Fibroblast of upper back skin (primary cell): ENCODE data around the gene NAP1L4.
A peak's percentile ranks its signal among the peaks of the same experiment; 100 is the strongest.

ENCODE experiments used
- DNase-seq: peaks from one replicate; pipeline ENCODE4 v3.0.0-alpha.2; 2013

The NAP1L4 gene

GRCh38 chr11:2991452-2992233 lies 486 bp downstream of the NAP1L4 start:
- no peak for DNase-seq

GRCh38 chr11:2990617-2991451 lies 1.3 kb downstream of the NAP1L4 start:
- DNase-seq = no peak

GRCh38 chr11:2989551-2989950 lies 2.6 kb downstream of the NAP1L4 start:
- DNase-seq = no peak

- DNase-seq = no peak
These were observed 3.1 kb downstream of the NAP1L4 start for GRCh38 chr11:2989006-2989405.

GRCh38 chr11:2987881-2988861 lies 4.0 kb downstream of the NAP1L4 start:
- no peak for DNase-seq

- no peak for DNase-seq
These were observed 8.2 kb downstream of the NAP1L4 start for GRCh38 chr11:2983908-2984307.

GRCh38 chr11:2982214-2982613 lies 9.9 kb downstream of the NAP1L4 start:
- no peak for DNase-seq

- DNase-seq = no peak
These were observed 11.0 kb downstream of the NAP1L4 start for GRCh38 chr11:2981130-2981529.

- no peak for DNase-seq
These were observed 11.8 kb downstream of the NAP1L4 start for GRCh38 chr11:2980168-2980840.

- DNase-seq = no peak
These were observed 15.0 kb downstream of the NAP1L4 start for GRCh38 chr11:2977113-2977512.

GRCh38 chr11:2976294-2977063 lies 15.7 kb downstream of the NAP1L4 start:
- no peak for DNase-seq

GRCh38 chr11:2975594-2975993 lies 16.5 kb downstream of the NAP1L4 start:
- DNase-seq = peak; percentile 16

- DNase-seq = no peak
These were observed 17.9 kb downstream of the NAP1L4 start for GRCh38 chr11:2974272-2974671.

GRCh38 chr11:2968341-2968900 lies 23.7 kb downstream of the NAP1L4 start:
- no peak for DNase-seq

GRCh38 chr11:2964782-2965181 lies 27.3 kb downstream of the NAP1L4 start:
- no peak for DNase-seq

GRCh38 chr11:2963761-2964160 lies 28.4 kb downstream of the NAP1L4 start:
- DNase-seq = no peak

GRCh38 chr11:2963112-2963754 lies 28.9 kb downstream of the NAP1L4 start:
- no peak for DNase-seq

GRCh38 chr11:2961080-2961479 lies 31.0 kb downstream of the NAP1L4 start:
- no peak for DNase-seq

- no peak for DNase-seq
These were observed 32.0 kb downstream of the NAP1L4 start for GRCh38 chr11:2960139-2960538.

GRCh38 chr11:2958251-2958650 lies 33.9 kb downstream of the NAP1L4 start:
- no peak for DNase-seq
